SK-N-SH treated with all-trans-retinoic acid at 6 μM for 48 hours (cell line): ENCODE measurements around the gene SOCS3.

Experiments
- ATAC-seq: fragments of 200-7000 bp; cut with Tn5 transposase; 3 replicates; pipeline ENCODE4 v1.9.1; 2020; ENCODE audit warnings: mild to moderate bottlenecking, moderate library complexity
- ARNTL ChIP-seq: fragments of 450-650 bp; formaldehyde crosslinking; IDR thresholded peaks from 2 replicates; pipeline ENCODE4 v1.5.0; 2020; ENCODE audit warnings: low read depth, mild to moderate bottlenecking, moderate library complexity, borderline replicate concordance
- BACH2 ChIP-seq: fragments of 250-450 bp; sonication (Bioruptor Pico); IDR thresholded peaks from 2 replicates; pipeline ENCODE4 v1.9.0; 2021; ENCODE audit warnings: mild to moderate bottlenecking, borderline replicate concordance
- CREB5 ChIP-seq: fragments of 250-450 bp; sonication (Bioruptor Pico); IDR thresholded peaks from 2 replicates; pipeline ENCODE4 v1.5.1; 2020; ENCODE audit warnings: low read depth, mild to moderate bottlenecking, moderate library complexity
- CSDC2 ChIP-seq: fragments of 250-450 bp; sonication (Bioruptor Pico); IDR thresholded peaks from 2 replicates; pipeline ENCODE4 v1.5.0; 2020; ENCODE audit warnings: mild to moderate bottlenecking, moderate library complexity
- CSRNP3 ChIP-seq: fragments of 250-450 bp; sonication (Bioruptor Pico); IDR thresholded peaks from 2 replicates; pipeline ENCODE4 v1.5.1; 2021; ENCODE audit warnings: mild to moderate bottlenecking, moderate library complexity
- ESRRG ChIP-seq: fragments of 250-450 bp; sonication (Bioruptor Pico); IDR thresholded peaks from 2 replicates; pipeline ENCODE4 v1.6.1; 2021; ENCODE audit warnings: mild to moderate bottlenecking
- GLIS3 ChIP-seq: fragments of 250-450 bp; sonication (Bioruptor Pico); IDR thresholded peaks from 2 replicates; pipeline ENCODE4 v1.5.0; 2020; ENCODE audit warnings: mild to moderate bottlenecking, moderate library complexity
- ISL1 ChIP-seq: fragments of 250-450 bp; sonication (Bioruptor Pico); IDR thresholded peaks from 2 replicates; pipeline ENCODE4 v2.1.2; 2022; ENCODE audit warnings: mild to moderate bottlenecking, moderate library complexity
- OSR1 ChIP-seq: fragments of 250-450 bp; sonication (Bioruptor Pico); IDR thresholded peaks from 2 replicates; pipeline ENCODE4 v1.8.0; 2022; ENCODE audit warnings: moderate library complexity, mild to moderate bottlenecking, inconsistent platforms
- RARB ChIP-seq: fragments of 250-450 bp; sonication (Bioruptor Pico); IDR thresholded peaks from 2 replicates; pipeline ENCODE4 v1.8.0; 2021; ENCODE audit warnings: mild to moderate bottlenecking, moderate library complexity
- SNAI2 ChIP-seq: fragments of 250-450 bp; sonication (Bioruptor Pico); IDR thresholded peaks from 2 replicates; pipeline ENCODE4 v1.5.0; 2020; ENCODE audit warnings: mild to moderate bottlenecking, moderate library complexity
- TCF4 ChIP-seq: fragments of 250-450 bp; sonication (Bioruptor Pico); IDR thresholded peaks from 2 replicates; pipeline ENCODE4 v1.8.0; 2021; ENCODE audit warnings: mild to moderate bottlenecking, moderate library complexity, borderline replicate concordance
- TSHZ2 ChIP-seq: fragments of 250-450 bp; sonication (Bioruptor Pico); IDR thresholded peaks from 2 replicates; pipeline ENCODE4 v1.5.0; 2020; ENCODE audit warnings: mild to moderate bottlenecking, moderate library complexity
- ZC3H10 ChIP-seq: fragments of 250-450 bp; sonication (Bioruptor Pico); IDR thresholded peaks from 2 replicates; pipeline ENCODE4 v1.5.1; 2021; ENCODE audit warnings: mild to moderate bottlenecking, moderate library complexity
- ZFP30 ChIP-seq: fragments of 450-650 bp; formaldehyde crosslinking; IDR thresholded peaks from 2 replicates; pipeline ENCODE4 v1.5.0; 2022; ENCODE audit warnings: mild to moderate bottlenecking, moderate library complexity
- ZNF565 ChIP-seq: fragments of 450-650 bp; formaldehyde crosslinking; conservative IDR thresholded peaks from 2 replicates; pipeline ENCODE4 v1.5.0; 2020; ENCODE audit warnings: low read depth, mild to moderate bottlenecking, moderate library complexity
- ZNF70 ChIP-seq: fragments of 450-650 bp; formaldehyde crosslinking; IDR thresholded peaks from 2 replicates; pipeline ENCODE4 v1.5.0; 2020; ENCODE audit warnings: mild to moderate bottlenecking, moderate library complexity
- ZNF8 ChIP-seq: fragments of 450-650 bp; formaldehyde crosslinking; IDR thresholded peaks from 2 replicates; pipeline ENCODE4 v1.5.0; 2020; ENCODE audit warnings: mild to moderate bottlenecking, moderate library complexity
- TF ChIP-seq, protein P1 (sequence below): fragments of 250-450 bp; sonication (Bioruptor Pico); IDR thresholded peaks from 2 replicates; pipeline ENCODE4 v1.8.0; 2021; ENCODE audit warnings: low read depth, mild to moderate bottlenecking, moderate library complexity, borderline replicate concordance
- TF ChIP-seq, protein P2 (sequence below): fragments of 250-450 bp; sonication (Bioruptor Pico); IDR thresholded peaks from 2 replicates; pipeline ENCODE4 v1.8.0; 2020; ENCODE audit warnings: mild to moderate bottlenecking, moderate library complexity, borderline replicate concordance

Gene SOCS3

DNA sequence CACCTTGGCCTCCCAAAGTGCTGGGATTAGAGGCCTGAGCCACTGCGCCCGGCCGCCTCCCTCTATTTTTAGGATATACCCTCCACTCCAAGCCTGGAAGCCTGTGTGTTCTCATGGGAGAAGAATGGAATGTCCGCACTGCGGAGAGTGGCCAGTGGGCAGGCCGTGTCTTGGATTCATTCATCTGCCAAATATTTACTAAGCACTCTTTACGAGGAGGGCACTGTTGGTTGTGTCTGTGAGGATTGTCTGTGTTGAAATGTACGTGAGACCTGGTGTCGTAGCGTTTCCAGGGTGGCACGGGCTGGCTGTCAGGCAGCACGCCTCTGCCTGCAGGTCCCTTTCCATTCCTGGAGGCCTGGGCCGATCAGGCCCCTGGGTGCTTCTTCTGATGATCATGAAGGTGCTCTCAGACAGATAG lies 37.8 kb upstream of the SOCS3 start:
- no peak for TF ChIP-seq ZFP30
- no peak for TF ChIP-seq RARB (CRISPR knock-in tag)
- TF ChIP-seq ZNF70 (CRISPR knock-in tag) = no peak
- TF ChIP-seq TSHZ2 (CRISPR knock-in tag) = no peak
- TF ChIP-seq SNAI2 (CRISPR knock-in tag) = no peak
- TF ChIP-seq TCF4 (CRISPR knock-in tag) = no peak
- TF ChIP-seq ZNF565 (CRISPR knock-in tag) = no peak
- TF ChIP-seq ZNF8 (CRISPR knock-in tag) = no peak
- no peak for TF ChIP-seq GLIS3 (CRISPR knock-in tag)
- TF ChIP-seq, protein P1, sequence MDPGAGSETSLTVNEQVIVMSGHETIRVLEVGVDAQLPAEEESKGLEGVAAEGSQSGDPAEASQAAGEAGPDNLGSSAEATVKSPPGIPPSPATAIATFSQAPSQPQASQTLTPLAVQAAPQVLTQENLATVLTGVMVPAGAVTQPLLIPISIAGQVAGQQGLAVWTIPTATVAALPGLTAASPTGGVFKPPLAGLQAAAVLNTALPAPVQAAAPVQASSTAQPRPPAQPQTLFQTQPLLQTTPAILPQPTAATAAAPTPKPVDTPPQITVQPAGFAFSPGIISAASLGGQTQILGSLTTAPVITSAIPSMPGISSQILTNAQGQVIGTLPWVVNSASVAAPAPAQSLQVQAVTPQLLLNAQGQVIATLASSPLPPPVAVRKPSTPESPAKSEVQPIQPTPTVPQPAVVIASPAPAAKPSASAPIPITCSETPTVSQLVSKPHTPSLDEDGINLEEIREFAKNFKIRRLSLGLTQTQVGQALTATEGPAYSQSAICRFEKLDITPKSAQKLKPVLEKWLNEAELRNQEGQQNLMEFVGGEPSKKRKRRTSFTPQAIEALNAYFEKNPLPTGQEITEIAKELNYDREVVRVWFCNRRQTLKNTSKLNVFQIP (CRISPR knock-in tag) = no peak
- no peak for TF ChIP-seq BACH2 (CRISPR knock-in tag)
- TF ChIP-seq ISL1 (CRISPR knock-in tag) = no peak
- TF ChIP-seq OSR1 (CRISPR knock-in tag) = no peak
- TF ChIP-seq ZC3H10 = no peak
- no peak for TF ChIP-seq ARNTL
- TF ChIP-seq, protein P2, sequence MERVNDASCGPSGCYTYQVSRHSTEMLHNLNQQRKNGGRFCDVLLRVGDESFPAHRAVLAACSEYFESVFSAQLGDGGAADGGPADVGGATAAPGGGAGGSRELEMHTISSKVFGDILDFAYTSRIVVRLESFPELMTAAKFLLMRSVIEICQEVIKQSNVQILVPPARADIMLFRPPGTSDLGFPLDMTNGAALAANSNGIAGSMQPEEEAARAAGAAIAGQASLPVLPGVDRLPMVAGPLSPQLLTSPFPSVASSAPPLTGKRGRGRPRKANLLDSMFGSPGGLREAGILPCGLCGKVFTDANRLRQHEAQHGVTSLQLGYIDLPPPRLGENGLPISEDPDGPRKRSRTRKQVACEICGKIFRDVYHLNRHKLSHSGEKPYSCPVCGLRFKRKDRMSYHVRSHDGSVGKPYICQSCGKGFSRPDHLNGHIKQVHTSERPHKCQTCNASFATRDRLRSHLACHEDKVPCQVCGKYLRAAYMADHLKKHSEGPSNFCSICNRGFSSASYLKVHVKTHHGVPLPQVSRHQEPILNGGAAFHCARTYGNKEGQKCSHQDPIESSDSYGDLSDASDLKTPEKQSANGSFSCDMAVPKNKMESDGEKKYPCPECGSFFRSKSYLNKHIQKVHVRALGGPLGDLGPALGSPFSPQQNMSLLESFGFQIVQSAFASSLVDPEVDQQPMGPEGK (CRISPR knock-in tag) = no peak
- TF ChIP-seq CSRNP3 (CRISPR knock-in tag) = no peak
- TF ChIP-seq CREB5 = no peak
- no peak for TF ChIP-seq ESRRG (CRISPR knock-in tag)
- peak; percentile 61 for ATAC-seq

- TF ChIP-seq CSDC2 (CRISPR knock-in tag) (no peak), ESRRG (CRISPR knock-in tag) (no peak), SNAI2 (CRISPR knock-in tag) (no peak), ZNF8 (CRISPR knock-in tag) (no peak), ZNF565 (CRISPR knock-in tag) (no peak)
- TF ChIP-seq, protein P1 (CRISPR knock-in tag) = no peak
- no peak for ATAC-seq
Measured at GRCh38 chr17:78396441-78397337, 36.8 kb upstream of the SOCS3 start.
